GM18511 (cell line): ENCODE data around the gene POLD2.
A peak's percentile ranks its signal among the peaks of the same experiment; 100 is the strongest.

Experiments
- ATAC-seq: cut with Tn5 transposase; IDR thresholded peaks from one replicate; pipeline ENCODE4 v1.9.1; 2021; ENCODE audit warnings: mild to moderate bottlenecking, moderate library complexity; ENCODE audit not compliant: unreplicated experiment

POLD2 gene

DNA sequence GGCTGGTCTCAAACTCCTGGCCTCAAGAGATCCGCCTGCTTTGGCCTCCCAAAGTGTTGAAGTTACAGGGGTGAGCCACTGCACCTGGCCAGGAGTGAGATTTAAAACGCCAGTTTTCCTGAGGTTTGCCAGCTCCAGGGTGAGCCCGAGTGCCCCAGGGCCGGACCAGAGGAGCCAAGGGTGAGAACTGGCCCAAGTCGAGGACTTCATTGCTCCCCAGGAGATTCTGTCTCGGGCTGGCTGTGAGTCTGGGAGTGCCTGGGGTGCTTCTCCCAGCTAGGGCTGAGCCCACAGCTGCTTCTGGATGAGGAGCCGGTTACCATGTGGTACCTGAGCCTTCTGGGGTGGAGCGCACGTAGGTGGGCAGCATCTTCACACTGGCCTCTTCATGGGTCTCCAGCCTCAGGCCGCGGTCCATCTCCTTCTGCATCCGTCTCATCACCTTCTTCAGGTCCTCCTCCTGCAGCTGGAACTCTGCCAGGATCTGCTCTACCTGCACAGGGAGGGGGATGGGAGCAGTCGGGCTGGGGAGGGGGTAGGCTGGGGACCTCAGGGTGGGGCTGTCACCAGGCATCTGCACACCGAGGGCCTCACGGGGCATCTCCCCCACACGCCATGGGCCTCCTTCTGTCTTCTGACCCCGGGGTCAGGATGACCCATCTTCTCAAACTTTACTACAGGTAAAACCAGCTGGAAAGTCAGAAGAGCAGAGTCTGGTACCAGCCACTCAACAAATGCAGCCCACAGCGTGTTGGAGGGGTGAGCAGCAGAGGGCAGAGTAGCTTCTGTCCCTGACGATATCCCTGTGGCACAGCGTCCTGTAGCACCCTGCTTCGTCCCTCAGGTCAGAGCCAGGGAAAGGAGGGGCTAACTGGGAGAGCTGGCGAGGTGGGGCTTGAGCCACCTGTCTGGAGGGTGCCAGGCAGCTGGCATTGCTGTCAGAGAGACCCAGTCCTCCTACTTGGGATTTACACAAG lies 29.9 kb upstream of the POLD2 start:
- ATAC-seq: no peak

DNA sequence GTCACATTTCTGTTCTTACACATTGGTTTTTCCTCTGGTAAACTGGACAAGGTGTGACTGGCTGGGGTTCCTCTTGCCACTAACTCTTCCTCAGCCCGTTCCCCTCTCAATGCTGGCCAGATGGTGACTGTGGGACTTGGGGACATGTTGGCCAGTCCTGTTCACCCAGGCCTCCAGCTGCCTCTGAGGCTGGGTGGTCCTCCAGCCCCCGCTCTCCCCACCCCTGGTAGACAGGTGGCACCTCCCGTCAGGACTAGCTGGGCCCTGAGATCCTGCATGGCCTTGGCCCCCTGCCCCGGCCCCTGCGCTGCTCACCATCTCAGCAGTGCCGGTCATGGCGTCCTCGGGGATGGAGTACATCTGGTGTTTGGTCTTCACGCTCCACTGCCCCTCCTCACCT lies 28.6 kb upstream of the POLD2 start:
- no peak for ATAC-seq

DNA sequence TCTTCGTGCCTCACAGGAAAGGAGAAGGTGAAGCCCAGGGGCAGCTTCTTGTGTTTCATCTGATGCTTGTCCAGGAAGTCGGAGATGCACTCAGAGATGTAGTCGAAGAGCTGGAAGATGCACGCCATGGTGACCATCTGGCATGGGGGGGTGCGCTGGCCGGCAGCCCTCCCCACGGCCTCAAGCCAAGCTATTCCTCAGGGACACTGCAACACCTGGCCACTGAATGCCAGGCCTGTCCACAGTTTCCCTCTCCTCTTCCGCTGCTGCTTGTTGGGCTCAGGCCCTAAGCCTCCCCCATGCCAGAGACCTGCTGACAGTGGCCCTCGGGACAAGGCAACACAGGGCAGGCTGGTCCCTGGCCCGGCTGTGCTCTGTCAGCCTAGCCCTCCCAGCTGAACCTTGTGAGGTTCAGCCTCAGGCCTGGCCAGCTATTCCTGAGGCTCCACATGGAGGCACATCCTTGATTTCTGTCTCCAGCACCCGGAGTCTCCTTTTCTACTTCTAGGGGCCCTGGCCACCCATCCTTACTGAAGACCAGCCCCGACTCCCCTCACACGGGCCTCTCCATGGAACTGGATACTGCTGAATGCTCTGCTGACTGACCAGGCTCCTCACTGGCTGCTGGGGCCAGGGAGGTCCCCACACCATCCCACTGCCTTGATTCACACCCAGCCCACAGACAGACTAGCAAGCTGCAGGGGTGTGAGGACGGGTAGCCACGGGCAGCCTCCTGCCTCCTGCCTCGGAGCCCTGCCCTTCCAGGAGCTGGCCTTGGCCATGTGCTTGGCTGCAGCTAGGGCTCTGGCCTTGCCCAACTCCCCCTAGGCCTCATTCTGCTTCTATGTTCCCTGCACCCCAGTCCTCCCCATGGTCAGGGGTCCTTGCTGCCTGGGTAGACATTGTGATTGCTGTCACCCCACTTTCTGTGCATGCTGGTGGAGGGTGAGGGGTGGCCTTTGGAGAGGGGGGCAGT lies 27.9 kb upstream of the POLD2 start:
- ATAC-seq: no peak

DNA sequence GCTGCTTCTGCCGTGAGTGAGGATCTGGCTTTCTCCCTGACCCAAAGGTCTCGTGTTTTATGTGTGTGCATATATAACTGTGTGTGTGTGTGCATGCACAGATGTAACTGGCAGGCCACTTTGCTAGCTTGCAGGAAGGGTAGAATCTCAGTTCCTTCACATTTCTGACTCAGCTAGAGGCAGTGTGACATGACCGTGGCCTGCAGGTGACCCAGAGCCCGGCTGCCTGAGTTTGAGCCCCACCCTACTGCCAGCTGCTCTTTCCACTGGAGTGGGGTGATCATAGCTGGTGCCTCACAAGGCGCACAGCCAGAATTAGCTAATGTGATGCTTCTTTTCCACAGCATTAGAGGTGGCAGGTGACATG lies 27.1 kb upstream of the POLD2 start:
- ATAC-seq: peak; percentile 88

DNA sequence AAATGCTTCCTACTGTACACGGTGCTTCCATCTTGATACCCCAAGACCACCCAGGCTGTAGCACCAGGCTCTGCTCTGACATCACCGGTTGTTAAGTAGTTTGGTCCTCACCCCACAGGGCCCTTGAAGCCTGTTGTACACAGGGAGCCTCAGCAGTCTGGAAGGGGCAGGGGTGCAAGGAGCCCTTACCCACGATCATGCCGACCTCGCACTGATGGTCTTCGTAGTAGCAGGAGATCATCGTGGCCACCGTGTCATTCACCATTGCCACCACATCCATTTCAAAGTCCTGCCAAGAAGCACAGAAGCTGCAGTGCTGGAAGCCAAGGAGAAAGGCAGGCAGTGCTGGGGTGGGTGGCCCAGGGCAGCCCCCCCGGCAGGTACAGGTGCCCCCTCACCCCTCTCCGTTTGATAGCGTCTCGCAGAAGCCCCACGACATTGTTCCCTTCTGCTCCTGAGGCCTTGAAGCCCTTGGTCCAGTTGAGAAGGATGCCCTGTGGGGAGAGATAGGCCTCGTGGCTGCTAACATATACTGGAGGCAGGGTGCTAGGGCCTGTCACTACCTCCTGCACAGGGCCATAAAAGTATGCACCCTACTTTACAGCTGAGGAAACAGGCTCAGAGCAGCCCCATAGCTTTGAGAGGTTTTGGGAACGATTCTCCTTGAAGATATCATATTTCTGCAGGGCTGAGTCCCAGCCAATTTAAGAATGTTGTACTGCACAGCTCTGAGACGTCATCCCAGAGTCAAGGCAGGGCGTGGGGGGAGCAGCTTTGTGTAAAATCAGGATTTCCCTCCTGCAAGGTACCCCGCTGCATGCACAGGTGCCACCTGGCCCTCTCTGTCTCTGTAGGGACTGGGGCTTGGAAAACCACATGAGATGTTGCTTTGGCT lies 26.5 kb upstream of the POLD2 start:
- peak; percentile 21 for ATAC-seq

DNA sequence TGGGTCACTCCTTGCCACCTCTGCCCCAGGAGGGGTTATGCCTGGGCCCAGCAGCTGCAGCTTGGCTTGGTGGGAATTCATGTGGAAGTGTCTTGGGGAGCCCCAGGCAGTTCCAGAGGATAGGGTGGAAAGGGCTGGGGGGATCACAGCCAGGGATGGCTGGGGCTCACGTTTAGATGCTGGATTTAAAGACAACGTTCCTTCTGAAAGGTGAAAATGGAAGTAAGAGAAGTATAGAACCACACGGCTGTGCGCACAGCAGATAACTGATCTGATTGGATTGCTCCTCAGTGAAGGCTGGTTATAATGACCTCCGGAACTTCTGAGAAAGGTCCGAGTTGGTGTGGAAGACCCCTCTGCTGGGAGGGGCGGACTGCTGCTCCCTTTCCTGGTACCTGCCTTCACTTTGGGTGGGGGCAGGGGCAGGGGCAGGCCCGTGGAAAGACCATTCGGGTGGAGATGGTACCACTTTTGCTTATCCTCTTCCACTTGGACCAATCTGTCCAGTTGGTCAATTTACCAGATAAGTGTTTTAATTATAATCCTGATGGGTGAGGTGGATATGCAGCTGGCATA lies 25.7 kb upstream of the POLD2 start:
- ATAC-seq: no peak

DNA sequence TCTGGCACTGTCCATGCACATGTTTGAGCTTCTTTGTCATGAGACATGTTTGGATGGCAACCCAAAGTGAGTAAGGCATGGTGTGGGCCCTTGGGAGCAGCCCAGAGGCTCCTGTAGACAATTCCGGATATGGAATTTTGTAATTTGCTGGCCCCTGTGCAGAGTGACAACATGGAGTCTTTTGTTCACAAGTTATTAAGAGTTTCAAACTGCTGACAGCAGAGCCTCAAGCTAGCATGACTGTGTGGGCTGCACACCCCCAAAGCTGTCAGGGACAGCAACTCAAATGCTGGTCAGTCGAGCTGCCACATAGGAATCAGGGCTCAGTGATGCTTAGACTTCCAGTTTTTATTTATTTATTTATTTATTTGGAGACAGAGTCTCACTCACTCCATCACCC lies 24.8 kb upstream of the POLD2 start:
- ATAC-seq: no peak

DNA sequence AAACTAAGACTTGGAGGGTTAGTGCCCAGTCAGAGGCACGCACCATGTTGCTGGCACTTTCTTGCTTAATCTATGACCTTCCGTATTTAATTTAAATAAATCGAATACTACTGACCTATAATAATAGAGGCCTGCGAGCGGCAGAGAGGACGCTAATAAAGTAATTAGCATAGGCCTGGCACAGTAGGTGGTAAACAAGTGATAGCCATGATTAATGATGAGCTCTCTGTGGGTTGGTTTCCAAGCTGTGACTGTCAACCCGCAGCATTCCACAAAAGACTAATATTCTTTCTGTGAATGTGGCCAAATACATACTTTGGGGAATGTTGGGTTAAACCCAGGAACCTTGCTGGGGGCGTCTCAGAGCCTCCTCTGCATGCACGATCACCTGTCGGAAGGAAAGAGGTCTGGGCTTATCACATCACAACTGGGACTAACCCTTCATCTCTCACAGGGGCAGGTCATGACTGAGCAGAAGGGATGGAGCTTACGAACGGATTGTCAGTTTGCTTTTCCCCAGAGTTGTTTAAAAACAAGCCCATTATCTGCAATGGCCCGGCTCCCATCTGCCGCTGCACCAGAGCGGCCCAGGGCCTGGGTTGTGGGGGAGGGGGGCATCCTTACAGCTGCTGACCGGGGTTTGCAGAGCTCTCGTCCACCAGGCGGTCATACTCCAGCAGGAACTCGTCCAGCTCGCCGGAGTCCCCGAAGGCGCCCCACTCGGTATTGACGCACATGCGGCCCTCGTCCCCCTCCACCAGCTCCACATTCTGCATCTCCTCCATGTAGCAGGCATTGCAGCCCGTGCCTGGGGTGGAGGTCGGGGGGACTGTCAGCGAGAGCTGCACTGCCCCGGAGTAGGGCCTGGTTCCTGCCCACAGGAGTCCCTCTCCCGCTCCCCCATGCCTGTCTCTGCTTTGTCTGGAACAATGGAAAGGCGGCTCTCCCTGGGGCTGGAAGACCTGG lies 24.0 kb upstream of the POLD2 start:
- ATAC-seq: no peak

DNA sequence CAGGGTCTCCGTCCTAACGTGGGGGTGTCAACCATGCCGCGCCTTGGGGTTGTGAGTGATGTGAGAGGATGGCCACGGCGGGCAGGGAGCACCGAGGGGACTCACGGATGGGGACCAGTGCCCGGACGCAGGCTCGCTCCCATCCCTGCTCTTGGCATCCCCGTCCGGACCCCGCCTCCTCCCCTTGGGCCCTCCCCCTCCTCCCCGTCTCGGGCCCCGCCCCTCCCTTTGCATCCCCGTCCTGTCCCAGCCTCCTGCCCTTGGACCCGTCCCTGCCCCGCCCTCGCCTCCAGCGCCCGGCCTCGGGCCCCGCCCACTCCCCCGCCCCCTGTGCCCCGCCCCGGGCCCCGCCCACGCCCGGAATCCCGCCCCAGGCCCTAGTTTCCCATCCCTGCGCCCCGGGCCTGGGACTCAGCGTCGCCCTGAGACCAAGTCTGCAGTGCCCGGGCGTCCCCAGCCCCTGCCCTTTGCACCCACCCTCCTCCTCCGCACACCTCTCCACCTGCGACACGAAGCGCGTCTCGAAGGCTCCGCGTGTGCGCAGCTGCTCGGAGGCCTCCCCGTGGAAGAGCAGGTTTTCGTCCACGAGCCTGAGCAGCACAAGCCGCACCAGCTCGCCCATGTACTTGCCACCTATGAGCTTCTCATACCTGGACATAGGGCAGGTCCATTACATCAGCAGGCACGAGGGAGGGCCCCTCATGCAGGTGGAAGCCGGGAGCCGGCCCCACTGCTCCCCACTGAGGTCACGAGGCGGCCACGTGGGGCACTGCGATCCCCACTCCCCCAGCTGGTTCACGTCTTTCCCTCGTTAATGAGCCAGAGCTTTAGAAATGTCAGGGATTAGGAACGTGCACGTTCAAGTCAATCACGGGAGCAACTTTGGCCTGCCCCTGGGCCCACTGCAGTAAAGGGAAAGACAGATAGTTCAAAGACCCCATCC lies 22.9 kb upstream of the POLD2 start:
- no peak for ATAC-seq

DNA sequence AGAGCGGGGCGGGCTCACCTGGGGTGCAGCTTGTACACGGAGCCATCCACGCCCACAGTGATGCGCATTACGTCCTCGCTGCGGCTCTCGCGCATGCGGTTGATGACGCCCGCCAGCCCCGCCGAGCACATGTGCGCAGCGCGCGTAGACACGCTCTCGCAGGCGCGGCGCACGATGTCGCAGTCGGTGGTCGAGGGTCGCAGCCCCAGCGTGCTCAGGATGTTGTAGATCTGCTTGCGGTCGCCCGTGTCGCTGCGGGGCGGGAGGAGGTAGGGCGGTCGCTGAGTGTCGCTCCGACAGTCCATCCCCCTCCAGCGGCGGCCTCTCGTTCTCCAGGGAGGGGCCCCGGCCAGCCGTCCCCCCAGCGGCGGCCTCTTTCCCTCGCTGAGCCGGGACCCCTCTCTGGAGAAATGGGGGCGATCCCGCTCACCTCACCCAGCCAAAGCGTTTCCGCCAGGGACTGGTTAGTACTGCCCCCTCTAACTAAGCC lies 22.2 kb upstream of the POLD2 start:
- ATAC-seq: no peak

DNA sequence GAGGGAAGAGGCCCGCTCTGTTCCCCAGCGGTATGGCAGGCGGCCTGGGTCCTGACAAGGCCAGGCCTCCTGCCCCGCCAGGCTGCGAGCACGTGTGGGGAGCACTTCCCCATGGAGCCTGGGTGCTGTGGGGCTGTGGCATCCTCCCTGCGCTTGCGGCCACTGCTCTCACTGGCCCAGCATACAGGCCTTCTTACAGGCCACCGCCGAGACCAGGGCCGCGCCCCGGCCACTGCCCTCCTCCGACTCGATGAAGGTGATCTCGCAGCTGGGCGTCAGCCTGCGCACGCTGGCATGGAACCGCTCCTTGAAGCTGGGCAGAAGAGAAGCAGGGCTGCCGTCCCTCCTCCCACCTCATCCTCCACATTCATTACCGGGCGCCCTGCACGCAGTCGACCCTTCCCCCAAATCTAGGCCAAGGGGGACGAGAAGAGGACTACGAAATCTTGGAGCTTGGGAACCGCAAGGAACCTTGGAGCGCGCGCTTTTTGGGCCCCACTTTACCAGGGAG lies 21.7 kb upstream of the POLD2 start:
- ATAC-seq: no peak

DNA sequence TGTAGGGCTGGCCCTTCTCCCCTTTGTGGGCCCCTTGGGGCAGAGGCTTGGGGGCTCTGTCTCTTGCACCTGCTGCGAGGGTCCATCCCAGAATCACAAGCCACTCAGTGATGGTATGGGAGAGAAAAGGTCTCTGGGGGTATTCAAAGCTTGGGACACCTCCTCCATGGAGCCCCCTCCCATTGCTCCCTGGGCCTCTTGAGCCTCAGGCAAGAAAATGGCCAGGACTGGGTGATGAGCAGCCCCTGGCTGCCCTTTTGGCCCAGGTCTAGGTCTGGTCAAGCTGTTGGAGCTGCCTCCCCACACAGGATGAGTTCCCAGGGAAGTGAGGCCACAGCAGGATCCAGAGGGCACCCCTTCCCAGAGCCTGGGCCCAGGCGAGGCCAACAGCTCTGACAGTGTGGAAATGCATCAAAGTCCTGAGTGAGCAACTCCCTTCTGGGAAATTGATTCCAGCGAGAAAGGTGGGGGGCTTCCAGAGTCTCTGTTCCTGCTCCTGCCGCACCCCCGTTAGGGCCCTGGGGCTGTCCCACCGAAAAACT lies 21.1 kb upstream of the POLD2 start:
- no peak for ATAC-seq

DNA sequence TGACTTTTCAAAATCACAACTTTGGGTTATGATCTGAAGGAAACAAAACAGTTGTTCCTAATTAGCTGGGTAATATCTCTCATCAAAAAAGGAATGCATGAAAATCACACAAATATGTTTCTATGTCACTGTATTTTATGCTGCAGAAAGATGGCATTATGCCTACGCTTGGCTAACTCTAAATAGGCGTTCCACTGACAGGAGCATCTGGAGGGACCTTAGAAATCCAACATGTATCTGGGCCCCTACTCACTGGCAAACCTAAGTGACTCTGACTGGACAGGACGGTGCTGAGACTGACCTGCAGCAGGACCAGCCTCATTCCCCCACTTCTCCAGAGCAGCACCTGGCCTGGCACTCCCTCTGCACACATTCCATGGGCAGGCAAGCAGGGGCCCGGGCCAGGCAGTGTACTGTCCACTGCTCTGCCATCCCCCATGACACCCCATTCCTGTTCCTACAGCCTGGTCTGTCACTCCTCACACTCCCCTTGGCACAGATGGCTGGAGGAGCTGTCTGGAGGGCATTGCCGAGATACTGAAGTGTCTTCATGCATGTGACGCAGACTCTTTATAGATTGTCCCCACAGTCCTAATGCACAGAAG lies 20.4 kb upstream of the POLD2 start:
- ATAC-seq: no peak

DNA sequence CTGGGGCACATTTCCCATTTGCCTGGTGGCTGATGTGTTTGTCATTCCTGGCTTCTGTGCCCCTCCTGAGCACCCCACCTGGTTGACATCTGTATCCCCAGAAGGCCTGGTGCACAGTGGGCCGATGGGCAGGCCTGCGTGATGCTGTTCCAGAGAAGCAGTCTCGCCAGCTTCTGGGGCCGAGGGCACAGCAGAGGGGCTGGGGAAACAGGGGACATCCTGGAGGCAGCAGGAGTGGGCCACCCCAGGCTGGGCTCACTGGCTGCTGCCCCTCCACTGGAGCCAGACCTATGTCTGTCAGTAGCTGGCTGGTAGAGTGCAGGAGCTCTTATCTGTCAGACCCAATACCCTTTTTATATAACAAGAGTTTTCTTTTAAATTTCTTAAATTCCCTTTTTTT lies 18.7 kb upstream of the POLD2 start:
- ATAC-seq: no peak

DNA sequence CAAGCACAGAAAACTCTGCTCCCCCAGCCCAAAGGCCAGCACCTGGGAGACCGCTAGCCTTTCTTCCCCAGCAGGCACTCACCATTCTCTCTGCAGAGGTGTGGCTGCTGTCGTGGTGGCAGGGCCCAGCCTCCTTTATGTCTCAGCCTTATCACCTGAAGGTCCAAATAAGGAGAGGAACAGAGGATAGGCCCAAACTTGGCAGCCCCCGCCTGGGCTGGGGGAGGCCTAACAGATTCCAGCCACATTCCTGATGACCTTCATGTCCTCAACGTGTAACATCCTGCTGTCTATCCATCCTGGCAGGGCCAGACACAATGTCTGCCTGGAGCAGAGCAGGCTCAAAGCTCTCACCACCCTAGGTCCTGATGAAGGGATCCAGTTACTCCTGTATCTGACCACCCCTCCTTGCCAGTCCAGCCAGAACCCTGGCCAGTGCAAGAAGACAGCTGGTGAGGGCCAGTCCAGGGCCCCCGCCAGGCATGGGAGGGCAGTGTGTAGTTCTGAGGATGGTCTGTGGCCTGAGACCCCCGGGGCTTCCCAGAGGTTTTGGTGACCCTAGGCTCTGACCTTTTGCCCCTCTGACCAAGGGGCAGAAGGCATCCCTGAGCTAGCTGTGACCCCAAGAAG lies 18.0 kb upstream of the POLD2 start, which contains the start of gene MYL7:
TSS of gene MYL7 (minus strand) at position 112 of the 630 bp plus-strand sequence. CDS start at position 85, 27 bp downstream.
- no peak for ATAC-seq

DNA sequence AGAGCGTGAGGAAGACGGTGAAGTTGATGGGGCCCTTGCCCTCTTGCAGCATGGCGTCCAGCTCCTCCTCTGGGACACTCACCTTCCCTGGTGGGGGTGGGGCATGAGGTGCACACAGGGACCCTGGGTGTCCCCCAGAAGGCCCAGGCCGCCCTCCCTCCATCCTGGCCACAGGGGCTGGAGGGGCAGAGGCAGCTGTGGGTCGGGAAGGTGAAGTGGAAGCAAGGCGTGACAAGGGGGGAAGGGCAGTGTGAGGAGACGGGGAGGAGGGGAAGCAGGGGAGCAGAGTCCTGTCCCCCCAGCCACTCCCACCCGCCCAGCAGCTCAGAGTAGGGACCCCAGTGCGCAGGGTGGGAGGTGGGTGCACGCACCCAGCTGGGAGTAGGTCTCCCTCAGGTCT lies 17.0 kb upstream of the POLD2 start:
- no peak for ATAC-seq
